Spinal cord (tissue), 10 donors: ENCODE data around the gene TCF4. TPM values are rescaled to one million over a fixed set of nuclear protein-coding genes. Genes with fewer than 3 reads are reported as not detected.

Experiments
- DNase-seq, 6 donors: peaks; one replicate each; pipeline versions ENCODE4 v3.0.0 to v3.0.0-alpha.2; 2013 to 2015; ENCODE audit warnings: low spot score in 6 of 6, low read depth in 4 of 6
- H3K27ac ChIP-seq: one replicate; pipeline ENCODE4 v1.5.1; 2013; ENCODE audit warnings: low read depth, low read length, control low read depth
- H3K27me3 ChIP-seq: one replicate; pipeline ENCODE4 v1.6.1; 2013; ENCODE audit warnings: low read length; ENCODE audit not compliant: control insufficient read depth, insufficient read depth
- H3K36me3 ChIP-seq: one replicate; pipeline ENCODE4 v1.6.1; 2013; ENCODE audit warnings: low read length; ENCODE audit not compliant: control insufficient read depth, insufficient read depth
- H3K4me1 ChIP-seq: one replicate; pipeline ENCODE4 v1.6.1; 2013; ENCODE audit warnings: low read length; ENCODE audit not compliant: control insufficient read depth, insufficient read depth
- H3K4me3 ChIP-seq: one replicate; pipeline ENCODE4 v1.5.1; 2013; ENCODE audit warnings: low read depth, low read length, control low read depth
- H3K9me3 ChIP-seq: one replicate; pipeline ENCODE4 v1.6.1; 2013; ENCODE audit warnings: low read length; ENCODE audit not compliant: control insufficient read depth, insufficient read depth
- WGBS: methylation state at CpG from one replicate; pipeline ENCODE4 v1.1.5; 2013; ENCODE audit warnings: missing lambda C conversion rate; ENCODE audit not compliant: insufficient coverage; 5-methylcytosine and 5-hydroxymethylcytosine counted together
- polyA plus RNA-seq, 2 donors: library from polyadenylated mRNA; unstranded; fragments of 120-200 nt; gene quantifications; one replicate each; pipeline ENCODE4 v1.2.1, GENCODE V29; 2013; ENCODE audit not compliant: insufficient read length in 2 of 2
- total RNA-seq, 2 donors: library from RNA; depleted of rRNA in 1 of 2; stranded (reverse); fragments of 120-200 nt in 1 of 2; fragments of >200 nt in 1 of 2; gene quantifications; one replicate each; pipeline versions ENCODE4 v1.2.3 to v1.2.4, GENCODE V29; 2013 to 2014
- donor health status: healthy.

TCF4 gene
- total and polyA plus RNA-seq, 4 donors: 57.1 to 234 (median 138) TPM

GRCh38 chr18:55286257-55286825 is 301.7 kb downstream of the TCF4 start:
- no peaks in the 10 kb centered on the region for H3K9me3 ChIP-seq
- peak in 1 of 6 donors; percentile 57 for DNase-seq
- no peaks in the 10 kb centered on the region for H3K36me3 ChIP-seq
- H3K4me3 ChIP-seq: no peak overlapping the region
- H3K27ac ChIP-seq: peak overlapping the region; percentile 16
- no peaks in the 10 kb centered on the region for H3K27me3 ChIP-seq
- peaks cover 4% of the 10 kb centered on the region for H3K4me1 ChIP-seq
- 50% methylated on average over 1 of the region's 6 CpGs for WGBS

- H3K4me3 ChIP-seq: no peak overlapping the region
- H3K27ac ChIP-seq: no peak overlapping the region
- DNase-seq: no peak
- WGBS: 68% methylated on average over 2 of the region's 2 CpGs
- no peaks in the 10 kb centered on the region for H3K36me3 ChIP-seq
- peaks cover 4% of the 10 kb centered on the region for H3K4me1 ChIP-seq
- H3K27me3 ChIP-seq: no peaks in the 10 kb centered on the region
- H3K9me3 ChIP-seq: no peaks in the 10 kb centered on the region
Measured at GRCh38 chr18:55284614-55285013, 303.4 kb downstream of the TCF4 start.

- Histone ChIP-seq H3K9me3 (no peaks in the 10 kb centered on the region), H3K4me1 (peaks cover 4% of the 10 kb centered on the region), H3K27ac (no peak overlapping the region), H3K4me3 (no peak overlapping the region), H3K27me3 (no peaks in the 10 kb centered on the region), H3K36me3 (no peaks in the 10 kb centered on the region)
- DNase-seq: no peak
- 83% methylated on average over 1 of the region's 3 CpGs for WGBS
Measured at GRCh38 chr18:55283309-55283708, 304.7 kb downstream of the TCF4 start.

GRCh38 chr18:55280503-55280902 is 307.5 kb downstream of the TCF4 start:
- Histone ChIP-seq H3K4me1 (no peaks in the 10 kb centered on the region), H3K27me3 (no peaks in the 10 kb centered on the region), H3K9me3 (no peaks in the 10 kb centered on the region), H3K36me3 (no peaks in the 10 kb centered on the region), H3K4me3 (no peak overlapping the region), H3K27ac (no peak overlapping the region)
- peak in 2 of 6 donors; percentile 49 to 79 for DNase-seq
- 0% methylated on average over 1 of the region's 2 CpGs for WGBS

- no peaks in the 10 kb centered on the region for H3K36me3 ChIP-seq
- H3K27ac ChIP-seq: no peak overlapping the region
Measured at GRCh38 chr18:55275039-55275901, 312.7 kb downstream of the TCF4 start.

GRCh38 chr18:55272510-55273243 is 315.3 kb downstream of the TCF4 start:
- Histone ChIP-seq H3K27me3 (no peaks in the 10 kb centered on the region), H3K36me3 (peaks cover 4% of the 10 kb centered on the region)

More at GRCh38 chr18:55275039-55275901, 312.7 kb downstream of the TCF4 start:
- 85% methylated on average over 4 of the region's 5 CpGs for WGBS
- H3K4me1 ChIP-seq: no peaks in the 10 kb centered on the region
- H3K4me3 ChIP-seq: no peak overlapping the region
- no peak for DNase-seq
- H3K9me3 ChIP-seq: no peaks in the 10 kb centered on the region
- H3K27me3 ChIP-seq: no peaks in the 10 kb centered on the region

GRCh38 chr18:55269622-55270021 is 318.4 kb downstream of the TCF4 start:
- Histone ChIP-seq H3K4me1 (no peaks in the 10 kb centered on the region), H3K27me3 (no peaks in the 10 kb centered on the region), H3K36me3 (peaks cover 9% of the 10 kb centered on the region), H3K9me3 (no peaks in the 10 kb centered on the region), H3K27ac (no peak overlapping the region), H3K4me3 (no peak overlapping the region)
- DNase-seq: no peak
- 89% methylated on average over 5 of the region's 5 CpGs for WGBS

More at GRCh38 chr18:55272510-55273243, 315.3 kb downstream of the TCF4 start:
- DNase-seq: no peak
- no peak overlapping the region for H3K4me3 ChIP-seq
- H3K9me3 ChIP-seq: no peaks in the 10 kb centered on the region
- no peak overlapping the region for H3K27ac ChIP-seq
- H3K4me1 ChIP-seq: no peaks in the 10 kb centered on the region
- 100% methylated on average over 1 of the region's 7 CpGs for WGBS

- Histone ChIP-seq H3K27me3 (no peaks in the 10 kb centered on the region), H3K36me3 (peaks cover 9% of the 10 kb centered on the region), H3K4me1 (no peaks in the 10 kb centered on the region), H3K4me3 (no peak overlapping the region), H3K9me3 (no peaks in the 10 kb centered on the region), H3K27ac (no peak overlapping the region)
- no peak for DNase-seq
- WGBS: 95% methylated on average over 5 of the region's 5 CpGs
Measured at GRCh38 chr18:55268628-55269275, 319.2 kb downstream of the TCF4 start.

- no peak overlapping the region for H3K27ac ChIP-seq
- H3K27me3 ChIP-seq: no peaks in the 10 kb centered on the region
- no peaks in the 10 kb centered on the region for H3K9me3 ChIP-seq
- 100% methylated on average over 1 of the region's 3 CpGs for WGBS
- peaks cover 9% of the 10 kb centered on the region for H3K36me3 ChIP-seq
- no peaks in the 10 kb centered on the region for H3K4me1 ChIP-seq
- DNase-seq: no peak
- H3K4me3 ChIP-seq: no peak overlapping the region
Measured at GRCh38 chr18:55268151-55268601, 319.8 kb downstream of the TCF4 start.
